Common myeloid progenitor, CD34-positive (primary cell): ENCODE data around the gene BTG3.

Experiments
- CTCF ChIA-PET: fragments of 350-600 bp; sonication (Branson Sonifier 250); formaldehyde crosslinking; loops from one replicate; lab custom pipeline; 2021; ENCODE audit warnings: antibody characterized with exemption; lab: Charles Lee
- POLR2A ChIA-PET: fragments of 350-600 bp; sonication (Branson Sonifier 250); formaldehyde crosslinking; loops from one replicate; lab custom pipeline; 2021; ENCODE audit warnings: antibody characterized with exemption; lab: Charles Lee
- DNase-seq, 3 donors: peaks; one replicate each; pipeline versions ENCODE4 v3.0.0 to v3.0.0-alpha.2; 2013
- H3K27ac ChIP-seq, 2 experiments: 1 replicate in 1 of 2; 2 replicates in 1 of 2; pipeline ENCODE4 v1.7.0; 2013; ENCODE audit warnings: inconsistent platforms in 2 of 2, low read length in 2 of 2, mild to moderate bottlenecking in 2 of 2, low read depth in 1 of 2, moderate library complexity in 1 of 2; ENCODE audit not compliant: severe bottlenecking in 2 of 2, insufficient read depth in 1 of 2, poor library complexity in 1 of 2
- H3K27me3 ChIP-seq, 5 experiments: replicated peaks in 2 of 5; 1 replicate in 3 of 5; 2 replicates in 2 of 5; pipeline versions ENCODE4 v1.6.1 to v1.7.0; 2013; ENCODE audit warnings: low read length in 4 of 5, mild to moderate bottlenecking in 2 of 5, moderate library complexity in 2 of 5, inconsistent platforms in 1 of 5; ENCODE audit not compliant: insufficient read depth in 5 of 5, control insufficient read depth in 4 of 5
- H3K36me3 ChIP-seq, 4 experiments: 1 replicate in 2 of 4; 2 replicates in 2 of 4; pipeline versions ENCODE4 v1.6.1 to v1.7.0; 2013; ENCODE audit warnings: low read length in 3 of 4, control low read depth in 1 of 4, mild to moderate bottlenecking in 1 of 4; ENCODE audit not compliant: control insufficient read depth in 4 of 4, insufficient read depth in 4 of 4
- H3K4me1 ChIP-seq, 4 experiments: 1 replicate in 3 of 4; 2 replicates in 1 of 4; pipeline versions ENCODE4 v1.6.1 to v1.7.1; 2013; ENCODE audit warnings: low read length in 3 of 4, mild to moderate bottlenecking in 3 of 4, control low read depth in 1 of 4, inconsistent platforms in 1 of 4, moderate library complexity in 1 of 4; ENCODE audit not compliant: control insufficient read depth in 4 of 4, insufficient read depth in 4 of 4; ENCODE audit errors: control extremely low read depth in 1 of 4
- H3K4me3 ChIP-seq, 7 experiments: 1 replicate in 4 of 7; 2 replicates in 3 of 7; pipeline versions ENCODE4 v1.5.1 to v1.7.0; 2013; ENCODE audit warnings: mild to moderate bottlenecking in 7 of 7, low read length in 6 of 7, moderate library complexity in 6 of 7, inconsistent platforms in 2 of 7, low read depth in 2 of 7, control low read depth in 1 of 7; ENCODE audit not compliant: insufficient read depth in 4 of 7, control insufficient read depth in 1 of 7; ENCODE audit errors: extremely low read depth in 1 of 7
- H3K9me3 ChIP-seq, 5 experiments: 1 replicate in 4 of 5; 2 replicates in 1 of 5; pipeline versions ENCODE4 v1.6.1 to v1.7.1; 2013; ENCODE audit warnings: low read length in 4 of 5, mild to moderate bottlenecking in 2 of 5, inconsistent platforms in 1 of 5, low read depth in 1 of 5, moderate library complexity in 1 of 5; ENCODE audit not compliant: control insufficient read depth in 4 of 5, insufficient read depth in 2 of 5; ENCODE audit errors: control extremely low read depth in 1 of 5
- WGBS: methylation state at CpG from one replicate; pipeline ENCODE4 v1.1.5; 2013; ENCODE audit not compliant: insufficient coverage; 5-methylcytosine and 5-hydroxymethylcytosine counted together

The BTG3 gene

DNA sequence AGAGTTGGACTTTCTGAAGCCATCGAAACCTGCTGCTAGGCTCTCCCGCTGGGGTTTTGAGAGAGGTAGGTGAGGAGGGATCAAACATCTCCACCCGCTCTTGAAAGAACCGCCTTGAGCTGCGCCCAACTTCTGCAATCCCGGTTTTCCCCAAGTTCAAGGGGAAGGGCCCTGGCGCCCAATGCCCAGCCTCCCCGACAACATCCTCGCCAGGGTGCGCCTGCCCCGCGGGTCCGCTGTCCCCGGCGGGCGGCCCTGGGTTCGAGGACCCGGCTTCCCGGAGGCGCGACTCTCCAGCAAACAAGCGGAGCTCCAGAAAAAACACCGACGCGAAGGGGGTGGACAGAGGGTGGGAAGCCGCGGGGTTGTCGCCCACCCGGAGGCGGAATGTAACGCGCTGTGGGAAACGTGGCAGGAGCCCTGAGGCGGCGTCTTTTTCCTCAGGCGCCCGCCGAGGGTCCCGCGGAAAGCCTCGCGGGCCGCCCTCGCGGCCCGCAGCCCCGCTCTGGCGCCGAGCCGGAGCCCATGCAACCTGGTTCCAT lies 607 bp downstream of the BTG3 start:
- Histone ChIP-seq H3K27ac (peak overlapping the region; percentile 48 to 87), H3K4me1 (peaks cover 4 to 18% (median 13%) of the 10 kb centered on the region in 4 experiments), H3K4me3 (peak overlapping the region; percentile 63 to 95 (median 89)), H3K36me3 (peaks cover 0 to 18% (median 6%) of the 10 kb centered on the region in 4 experiments), H3K9me3 (no peaks in the 10 kb centered on the region), H3K27me3 (no peaks in the 10 kb centered on the region)
- peak in 2 of 3 donors; percentile 12 to 43 for DNase-seq
- WGBS, result 0% methylated on average over 49 of the region's 50 CpGs
- ChIA-PET POLR2A (no interaction called here), CTCF (interaction anchor here (1.2 to 1.4 kb wide), 2 partner anchors 22 to 67 kb away, joined by 3 read pairs; no protein-coding TSS in a partner anchor)

GRCh38 chr21:17611414-17612022 lies 1.2 kb downstream of the BTG3 start:
- H3K36me3 ChIP-seq, result peaks cover 0 to 18% (median 6%) of the 10 kb centered on the region in 4 experiments
- ChIA-PET CTCF (interaction anchor here (1.2 to 1.4 kb wide), 3 partner anchors 13 to 68 kb away, joined by 3 read pairs; no protein-coding TSS in a partner anchor), POLR2A (no interaction called here)
- H3K4me1 ChIP-seq, result peaks cover 4 to 18% (median 13%) of the 10 kb centered on the region in 4 experiments
- WGBS, result 0% methylated on average over 26 of the region's 26 CpGs
- H3K27me3 ChIP-seq, result no peaks in the 10 kb centered on the region
- H3K4me3 ChIP-seq, result peak overlapping the region; percentile 63 to 95 (median 89)
- DNase-seq, result peak; percentile 92 to 96 (median 95)
- no peaks in the 10 kb centered on the region for H3K9me3 ChIP-seq
- H3K27ac ChIP-seq, result peak overlapping the region; percentile 48 to 87

DNA sequence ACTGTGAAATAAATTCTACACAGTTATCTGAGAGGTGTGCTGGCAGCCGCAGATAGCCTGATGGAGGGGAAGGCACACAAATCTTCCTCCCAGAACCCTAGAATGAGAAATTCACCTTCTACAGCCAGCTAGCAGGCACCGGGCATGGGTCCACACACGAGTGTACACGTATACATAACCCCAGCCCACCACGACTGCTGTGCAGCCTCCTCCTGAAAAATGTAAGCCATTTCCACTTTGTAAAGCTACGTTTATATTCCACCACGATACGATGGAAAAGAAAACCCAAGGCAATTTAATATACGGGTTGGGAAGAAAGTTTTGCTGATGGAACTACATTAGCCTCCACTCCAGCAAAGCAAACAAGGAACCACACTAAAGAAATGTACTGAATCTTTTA lies 1.8 kb downstream of the BTG3 start:
- POLR2A ChIA-PET, result no interaction called here
- no peaks in the 10 kb centered on the region for H3K9me3 ChIP-seq
- peak overlapping the region in 6 of 7 experiments; percentile 84 to 95 (median 90) for H3K4me3 ChIP-seq
- no peaks in the 10 kb centered on the region for H3K27me3 ChIP-seq
- DNase-seq, result peak in 2 of 3 donors; percentile 5 to 27
- peaks cover 4 to 18% (median 13%) of the 10 kb centered on the region in 4 experiments for H3K4me1 ChIP-seq
- H3K27ac ChIP-seq, result peak overlapping the region in 1 of 2 experiments; percentile 87
- CTCF ChIA-PET, result interaction anchor here (1.2 to 1.4 kb wide), 5 partner anchors 11 to 208 kb away, joined by 3 to 5 read pairs (median 3); no protein-coding TSS in a partner anchor
- WGBS, result 78% methylated on average over 4 of the region's 9 CpGs
- H3K36me3 ChIP-seq, result peaks cover 0 to 22% (median 6%) of the 10 kb centered on the region in 4 experiments

GRCh38 chr21:17609681-17610080 lies 3.0 kb downstream of the BTG3 start:
- no peaks in the 10 kb centered on the region for H3K9me3 ChIP-seq
- WGBS, result no CpG with 5 or more reads among the region's 2 CpGs
- POLR2A ChIA-PET, result no interaction called here
- peaks cover 4 to 18% (median 13%) of the 10 kb centered on the region in 4 experiments for H3K4me1 ChIP-seq
- peaks cover 2 to 32% (median 7%) of the 10 kb centered on the region in 4 experiments for H3K36me3 ChIP-seq
- H3K27ac ChIP-seq, result no peak overlapping the region
- DNase-seq, result no peak
- H3K27me3 ChIP-seq, result no peaks in the 10 kb centered on the region
- CTCF ChIA-PET, result interaction anchor here (1.4 kb wide), 1 partner anchor 10 kb away, joined by 5 read pairs; no protein-coding TSS in a partner anchor
- no peak overlapping the region for H3K4me3 ChIP-seq

GRCh38 chr21:17607684-17608083 lies 5.0 kb downstream of the BTG3 start:
- ChIA-PET CTCF (no interaction called here), POLR2A (no interaction called here)
- H3K27ac ChIP-seq, result no peak overlapping the region
- H3K9me3 ChIP-seq, result no peaks in the 10 kb centered on the region
- no peak for DNase-seq
- H3K36me3 ChIP-seq, result peaks cover 4 to 51% (median 19%) of the 10 kb centered on the region in 4 experiments
- H3K27me3 ChIP-seq, result no peaks in the 10 kb centered on the region
- WGBS, result 100% methylated on average over 1 of the region's 2 CpGs
- peaks cover 4 to 14% (median 13%) of the 10 kb centered on the region in 4 experiments for H3K4me1 ChIP-seq
- H3K4me3 ChIP-seq, result no peak overlapping the region

DNA sequence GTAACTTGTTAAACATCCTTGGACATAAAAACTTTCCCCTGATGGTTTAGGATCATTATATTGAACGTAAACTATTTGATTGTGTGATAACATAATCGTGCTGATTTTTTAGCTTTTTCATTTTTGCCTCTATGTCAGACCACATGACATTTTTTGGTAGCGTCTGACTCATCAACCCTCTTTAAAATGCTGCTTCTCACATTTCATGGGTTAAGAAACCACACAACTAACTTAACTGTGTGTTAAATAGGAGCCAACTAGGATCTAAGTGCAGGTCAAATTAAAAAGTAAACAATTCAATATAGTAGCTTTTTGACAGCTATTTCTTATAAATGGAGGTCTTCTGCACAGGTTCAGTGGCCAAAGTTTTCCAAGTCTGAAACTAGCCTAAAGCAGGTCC lies 9.8 kb downstream of the BTG3 start:
- WGBS, result no CpG with 5 or more reads among the region's 3 CpGs
- Histone ChIP-seq H3K9me3 (no peaks in the 10 kb centered on the region), H3K27ac (no peak overlapping the region), H3K4me1 (no peaks in the 10 kb centered on the region), H3K36me3 (peaks cover 13 to 78% (median 31%) of the 10 kb centered on the region in 4 experiments), H3K4me3 (no peak overlapping the region), H3K27me3 (no peaks in the 10 kb centered on the region)
- ChIA-PET CTCF (interaction anchor here (0.6 to 1.6 kb wide), 3 partner anchors 11 to 126 kb away, joined by 3 to 4 read pairs (median 4); no protein-coding TSS in a partner anchor), POLR2A (no interaction called here)
- peak in 1 of 3 donors; percentile 16 for DNase-seq

DNA sequence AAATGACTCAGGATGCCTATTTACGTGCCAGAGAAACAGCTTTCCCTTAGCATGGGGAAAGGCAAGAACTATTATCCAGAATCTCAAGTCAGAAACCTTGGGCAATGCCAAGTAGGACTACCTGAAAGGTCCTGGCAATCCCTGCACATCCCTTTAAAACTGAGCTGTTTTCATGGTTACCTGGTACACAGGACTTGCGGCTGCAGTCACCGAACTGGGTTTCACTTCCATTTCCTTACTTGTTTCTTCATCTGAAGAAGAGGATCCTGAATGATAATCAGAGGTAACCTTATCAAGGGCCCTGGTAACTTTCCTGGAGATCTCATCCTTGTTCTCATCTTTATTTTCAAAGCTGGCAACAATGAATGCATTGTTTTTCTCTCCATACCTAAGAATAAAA lies 14.3 kb downstream of the BTG3 start:
- no peaks in the 10 kb centered on the region for H3K4me1 ChIP-seq
- peaks cover 19 to 68% (median 42%) of the 10 kb centered on the region in 4 experiments for H3K36me3 ChIP-seq
- WGBS, result 100% methylated on average over 3 of the region's 3 CpGs
- no peak overlapping the region for H3K27ac ChIP-seq
- ChIA-PET CTCF (interaction anchor here (1.0 to 1.9 kb wide), 2 partner anchors 12 to 37 kb away, joined by 3 to 5 read pairs; no protein-coding TSS in a partner anchor), POLR2A (no interaction called here)
- H3K9me3 ChIP-seq, result no peaks in the 10 kb centered on the region
- H3K4me3 ChIP-seq, result no peak overlapping the region
- no peak for DNase-seq
- H3K27me3 ChIP-seq, result no peaks in the 10 kb centered on the region
